Caco-2 (cell line): ENCODE measurements around the gene FHOD3. TPM values are rescaled to one million over a fixed set of nuclear protein-coding genes. Genes with fewer than 3 reads are reported as not detected.

ENCODE experiments used
- BruUV-seq: library from RNA; stranded (reverse); fragments of 400-500 nt; replicated peaks from 2 replicates; lab custom pipeline; 2021; lab: Mats Ljungman, UMichigan
- CTCF ChIA-PET: fragments of 300-600 bp; sonication (Branson Sonifier 250); formaldehyde crosslinking; loops from one replicate; lab custom pipeline; 2022; ENCODE audit warnings: antibody characterized with exemption; lab: Charles Lee
- POLR2A ChIA-PET: fragments of 300-600 bp; sonication (Branson Sonifier 250); formaldehyde crosslinking; loops from one replicate; lab custom pipeline; 2022; ENCODE audit warnings: antibody characterized with exemption; lab: Charles Lee
- DNase-seq, 2 experiments: peaks; one replicate each; pipeline versions ENCODE4 v3.0.0 to v3.0.0-alpha.2; 2020 to 2022
- H3K27me3 ChIP-seq: replicated peaks from 2 replicates; pipeline ENCODE4 v1.6.0; 2011; ENCODE audit warnings: low read length; ENCODE audit not compliant: control insufficient read depth, insufficient read depth
- H3K36me3 ChIP-seq: 2 replicates; pipeline ENCODE4 v1.5.1; 2011; ENCODE audit warnings: low read length; ENCODE audit not compliant: control insufficient read depth, insufficient read depth
- H3K4me1 ChIP-seq: fragments of 250-450 bp; sonication (Bioruptor Pico); 2 replicates; pipeline ENCODE4 v1.5.1; 2020; ENCODE audit warnings: mild to moderate bottlenecking
- H3K4me3 ChIP-seq: 2 replicates; pipeline ENCODE4 v1.5.1; 2011; ENCODE audit warnings: low read depth, mild to moderate bottlenecking, control low read depth, low read length
- H3K9me3 ChIP-seq: fragments of 250-450 bp; sonication (Bioruptor Pico); 2 replicates; pipeline ENCODE4 v1.5.1; 2020; ENCODE audit warnings: mild to moderate bottlenecking, moderate library complexity
- H3K27ac Mint-ChIP-seq: one replicate; pipeline ENCODE4 v1.8.0; 2022; ENCODE audit warnings: mixed read lengths; ENCODE audit not compliant: unreplicated experiment
- H3K27me3 Mint-ChIP-seq: one replicate; pipeline ENCODE4 v1.8.0; 2022; ENCODE audit warnings: mixed read lengths; ENCODE audit not compliant: insufficient read depth, unreplicated experiment
- H3K36me3 Mint-ChIP-seq: one replicate; pipeline ENCODE4 v1.8.0; 2022; ENCODE audit warnings: mild to moderate bottlenecking, mixed read lengths; ENCODE audit not compliant: insufficient read depth, unreplicated experiment
- H3K4me1 Mint-ChIP-seq: one replicate; pipeline ENCODE4 v1.8.0; 2022; ENCODE audit warnings: low read depth, mixed read lengths; ENCODE audit not compliant: unreplicated experiment
- H3K4me3 Mint-ChIP-seq: one replicate; pipeline ENCODE4 v1.8.0; 2022; ENCODE audit warnings: mild to moderate bottlenecking, moderate library complexity, mixed read lengths; ENCODE audit not compliant: unreplicated experiment
- H3K9me3 Mint-ChIP-seq: one replicate; pipeline ENCODE4 v1.8.0; 2022; ENCODE audit warnings: mixed read lengths; ENCODE audit not compliant: unreplicated experiment
- intact Hi-C: fragments of 100-400 bp; cut with micrococcal nuclease; formaldehyde crosslinking; loops from one replicate; pipeline ENCODE4 v1.10.0; 2022; ENCODE audit not compliant: unreplicated experiment
- total RNA-seq: library from RNA; stranded (reverse); gene quantifications from 2 replicates; pipeline ENCODE4 v1.2.3, GENCODE V29; 2022
- TF ChIP-seq, protein P1 (sequence below), 2 experiments: fragments of 200-600 bp in 1 of 2; IDR thresholded peaks; 1 replicate in 1 of 2; 2 replicates in 1 of 2; pipeline versions ENCODE4 v1.5.1 to v1.8.0; 2011 to 2022; ENCODE audit warnings: antibody characterized with exemption in 1 of 2, control low read depth in 1 of 2, inconsistent platforms in 1 of 2, low read depth in 1 of 2, low read length in 1 of 2, mild to moderate bottlenecking in 1 of 2, moderate library complexity in 1 of 2; ENCODE audit not compliant: insufficient read depth in 1 of 2, severe bottlenecking in 1 of 2, unreplicated experiment in 1 of 2

Gene FHOD3
- total RNA-seq, 1 experiment from 2014 or later, result not detected

GRCh38 chr18:36655930-36656329 is 358.4 kb downstream of the FHOD3 start:
- H3K9me3 Mint-ChIP-seq, result no peaks in the 10 kb centered on the region
- Histone ChIP-seq H3K27me3 (no peaks in the 10 kb centered on the region), H3K4me3 (no peak overlapping the region), H3K9me3 (no peaks in the 10 kb centered on the region), H3K4me1 (no peaks in the 10 kb centered on the region), H3K36me3 (no peaks in the 10 kb centered on the region)
- DNase-seq, result no peak
- POLR2A ChIA-PET, result no interaction called here
- H3K36me3 Mint-ChIP-seq, result no peaks in the 10 kb centered on the region
- CTCF ChIA-PET, result no interaction called here
- peaks cover 8% of the 10 kb centered on the region for H3K27me3 Mint-ChIP-seq
- no peaks in the 10 kb centered on the region for H3K4me1 Mint-ChIP-seq
- intact Hi-C loops, result no loop called here
- no TSS peak for BruUV-seq
- TF ChIP-seq, protein P1, sequence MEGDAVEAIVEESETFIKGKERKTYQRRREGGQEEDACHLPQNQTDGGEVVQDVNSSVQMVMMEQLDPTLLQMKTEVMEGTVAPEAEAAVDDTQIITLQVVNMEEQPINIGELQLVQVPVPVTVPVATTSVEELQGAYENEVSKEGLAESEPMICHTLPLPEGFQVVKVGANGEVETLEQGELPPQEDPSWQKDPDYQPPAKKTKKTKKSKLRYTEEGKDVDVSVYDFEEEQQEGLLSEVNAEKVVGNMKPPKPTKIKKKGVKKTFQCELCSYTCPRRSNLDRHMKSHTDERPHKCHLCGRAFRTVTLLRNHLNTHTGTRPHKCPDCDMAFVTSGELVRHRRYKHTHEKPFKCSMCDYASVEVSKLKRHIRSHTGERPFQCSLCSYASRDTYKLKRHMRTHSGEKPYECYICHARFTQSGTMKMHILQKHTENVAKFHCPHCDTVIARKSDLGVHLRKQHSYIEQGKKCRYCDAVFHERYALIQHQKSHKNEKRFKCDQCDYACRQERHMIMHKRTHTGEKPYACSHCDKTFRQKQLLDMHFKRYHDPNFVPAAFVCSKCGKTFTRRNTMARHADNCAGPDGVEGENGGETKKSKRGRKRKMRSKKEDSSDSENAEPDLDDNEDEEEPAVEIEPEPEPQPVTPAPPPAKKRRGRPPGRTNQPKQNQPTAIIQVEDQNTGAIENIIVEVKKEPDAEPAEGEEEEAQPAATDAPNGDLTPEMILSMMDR (IDR thresholded peaks at IDR 0.05; ENCODE audit: insufficient read depth in 1 of 2, low read depth in 1 of 2, low read length in 1 of 2, severe bottlenecking in 1 of 2, unreplicated experiment in 1 of 2), result no peak
- no peak overlapping the region for H3K27ac Mint-ChIP-seq
- H3K4me3 Mint-ChIP-seq, result no peak overlapping the region

- Mint-ChIP-seq H3K36me3 (no peaks in the 10 kb centered on the region), H3K27ac (no peak overlapping the region), H3K9me3 (no peaks in the 10 kb centered on the region), H3K4me1 (no peaks in the 10 kb centered on the region), H3K4me3 (no peak overlapping the region), H3K27me3 (peaks cover 5% of the 10 kb centered on the region)
- Histone ChIP-seq H3K4me1 (no peaks in the 10 kb centered on the region), H3K36me3 (no peaks in the 10 kb centered on the region), H3K4me3 (no peak overlapping the region), H3K27me3 (no peaks in the 10 kb centered on the region), H3K9me3 (no peaks in the 10 kb centered on the region)
- intact Hi-C loops, result no loop called here
- DNase-seq, result no peak
- POLR2A ChIA-PET, result no interaction called here
- no TSS peak for BruUV-seq
- TF ChIP-seq, protein P1 (IDR thresholded peaks at IDR 0.05; ENCODE audit: insufficient read depth in 1 of 2, low read depth in 1 of 2, low read length in 1 of 2, severe bottlenecking in 1 of 2, unreplicated experiment in 1 of 2), result no peak
- CTCF ChIA-PET, result interaction anchor here (0.6 kb wide), 1 partner anchor 586 kb away, joined by 6 read pairs; no protein-coding TSS in a partner anchor
Measured at GRCh38 chr18:36658611-36659010, 361.1 kb downstream of the FHOD3 start.

- ChIA-PET CTCF (no interaction called here), POLR2A (no interaction called here)
- BruUV-seq, result no TSS peak
- H3K4me3 ChIP-seq, result no peak overlapping the region
- TF ChIP-seq, protein P1 (IDR thresholded peaks at IDR 0.05; ENCODE audit: insufficient read depth in 1 of 2, low read depth in 1 of 2, low read length in 1 of 2, severe bottlenecking in 1 of 2, unreplicated experiment in 1 of 2), result no peak
- intact Hi-C loops, result no loop called here
- no peak overlapping the region for H3K27ac Mint-ChIP-seq
- no peaks in the 10 kb centered on the region for H3K4me1 Mint-ChIP-seq
- no peak overlapping the region for H3K4me3 Mint-ChIP-seq
- no peaks in the 10 kb centered on the region for H3K36me3 ChIP-seq
- no peaks in the 10 kb centered on the region for H3K9me3 ChIP-seq
- no peak for DNase-seq
- no peaks in the 10 kb centered on the region for H3K36me3 Mint-ChIP-seq
- peaks cover 2% of the 10 kb centered on the region for H3K27me3 Mint-ChIP-seq
- no peaks in the 10 kb centered on the region for H3K9me3 Mint-ChIP-seq
- no peaks in the 10 kb centered on the region for H3K27me3 ChIP-seq
- no peaks in the 10 kb centered on the region for H3K4me1 ChIP-seq
Measured at GRCh38 chr18:36660311-36660710, 362.8 kb downstream of the FHOD3 start.
